GM12874 (cell line): ENCODE results near the gene LRIT2.

Experiments used
- CTCF ChIP-seq: IDR thresholded peaks from 2 replicates; pipeline ENCODE4 v1.5.1; 2011; ENCODE audit warnings: low read depth, mild to moderate bottlenecking, control low read depth, low read length, moderate library complexity; ENCODE audit not compliant: insufficient read depth

Gene LRIT2

GRCh38 chr10:84191106-84191505 lies 34.2 kb downstream of the LRIT2 start:
- no peak for TF ChIP-seq CTCF

- TF ChIP-seq CTCF: no peak
Observed at GRCh38 chr10:84190621-84191020, 34.7 kb downstream of the LRIT2 start.

GRCh38 chr10:84188815-84189214 lies 36.5 kb downstream of the LRIT2 start:
- TF ChIP-seq CTCF: no peak

GRCh38 chr10:84185526-84186175 lies 39.7 kb downstream of the LRIT2 start:
- no peak for TF ChIP-seq CTCF

- TF ChIP-seq CTCF: no peak
Observed at GRCh38 chr10:84184517-84184916, 40.8 kb downstream of the LRIT2 start.

GRCh38 chr10:84181631-84182030 lies 43.7 kb downstream of the LRIT2 start:
- TF ChIP-seq CTCF: no peak

- no peak for TF ChIP-seq CTCF
Observed at GRCh38 chr10:84179059-84179710, 46.2 kb downstream of the LRIT2 start.
